ENCODE data around the gene RNF151. TPM values are rescaled to one million over a fixed set of nuclear protein-coding genes. Genes with fewer than 3 reads are reported as not detected.
A peak's percentile ranks its signal among the peaks of the same experiment; 100 is the strongest.

RNF151 gene
- total RNA-seq, 1 experiment from 2014 or later: 0.28 TPM

GRCh38 chr16:1991135-1991551, 24.5 kb downstream of the RNF151 start:
- no peak overlapping the region for H2BK12ac ChIP-seq (ENCODE audit: insufficient read length, low read depth, low read length)
- no peak overlapping the region for H3K4ac ChIP-seq (ENCODE audit: low read depth, low read length)
- H2AK5ac ChIP-seq (ENCODE audit: insufficient read length, low read length): no peak overlapping the region
- H3K18ac ChIP-seq (ENCODE audit: insufficient read length, low read depth, low read length): no peak overlapping the region
- Mint-ChIP-seq H3K4me1 (peaks cover 16 to 20% of the 10 kb centered on the region in 2 experiments), H3K36me3 (ENCODE audit: insufficient read depth in 1 of 3, low read depth in 3 of 3) (peaks cover 0 to 10% (median 9%) of the 10 kb centered on the region in 3 experiments; a peak in 6 of 7 replicates), H3K4me3 (peak overlapping the region; percentile 66 to 84), H3K9me3 (no peaks in the 10 kb centered on the region; a peak in 1 of 5 replicates), H3K27ac (no peak overlapping the region), H3K27me3 (ENCODE audit: low read depth) (peaks cover 42% of the 10 kb centered on the region)
- H4K8ac ChIP-seq (replicated peaks; ENCODE audit: insufficient read length, low read depth, low read length): no peak overlapping the region
- H4K5ac ChIP-seq (ENCODE audit: insufficient read length, low read depth, low read length): no peak overlapping the region
- H2BK20ac ChIP-seq (ENCODE audit: low read depth, low read length, poor library complexity, severe bottlenecking): no peak overlapping the region
- H3K23ac ChIP-seq (ENCODE audit: insufficient read length, low read depth, low read length): no peak overlapping the region
- no peak overlapping the region for H3K14ac ChIP-seq (ENCODE audit: insufficient read depth, low read length)
- no peak overlapping the region for H3T11ph ChIP-seq (ENCODE audit: low read length)
- H4K91ac ChIP-seq (ENCODE audit: insufficient read length, low read depth, low read length): no peak overlapping the region
- H3K56ac ChIP-seq (ENCODE audit: insufficient read length, low read depth, low read length): no peak overlapping the region
- H3K27me3 ChIP-seq (ENCODE audit: insufficient read depth, low read length): peaks cover 15% of the 10 kb centered on the region; the same call in 1 of the 2 replicates
- no peaks in the 10 kb centered on the region for H3K79me1 ChIP-seq (ENCODE audit: insufficient read depth, low read depth, low read length, poor library complexity, severe bottlenecking)
- no peaks in the 10 kb centered on the region for H3K9me3 ChIP-seq (ENCODE audit: control insufficient read depth, low read depth, low read length)
- H4K20me1 ChIP-seq (ENCODE audit: control insufficient read depth, insufficient read depth, insufficient read length): no peaks in the 10 kb centered on the region
- H3K79me2 ChIP-seq (ENCODE audit: insufficient read depth, low read length): no peaks in the 10 kb centered on the region
- DNase-seq: no peak
- no peak overlapping the region for H2BK5ac ChIP-seq (ENCODE audit: insufficient read length, low read length)
- no peak overlapping the region for H2BK15ac ChIP-seq (ENCODE audit: low read depth, low read length)
- H3K4me2 ChIP-seq (ENCODE audit: insufficient read depth, insufficient read length, low read length): peak overlapping the region; percentile 53
- H2BK120ac ChIP-seq (ENCODE audit: low read depth, low read length, poor library complexity, severe bottlenecking): no peak overlapping the region
- H3K27ac ChIP-seq (ENCODE audit: insufficient read length, low read depth, low read length): no peak overlapping the region
- no peak overlapping the region for H3K9ac ChIP-seq (ENCODE audit: extremely low read depth, insufficient read length, low read length)
- H2AFZ ChIP-seq (ENCODE audit: low read length): no peak overlapping the region
- TF ChIP-seq CTCF (conservative IDR thresholded peaks at IDR 0.05): no peak
- WGBS (ENCODE audit: extremely low coverage, insufficient read length, low lambda C conversion rate): no CpG with 5 or more reads among the region's 18 CpGs
- peaks cover 18% of the 10 kb centered on the region for H3K23me2 ChIP-seq (ENCODE audit: insufficient read length, low read depth, low read length, poor library complexity, severe bottlenecking)
- no peaks in the 10 kb centered on the region; the same call in 1 of the 2 replicates for H3K4me1 ChIP-seq (ENCODE audit: insufficient read depth, low read length)

All from H9 (cell line).